ENCODE results near the gene PKP1.

PKP1 gene

GRCh38 chr1:201288007-201288406 lies 4.7 kb downstream of the PKP1 start:
- Histone ChIP-seq H3K4me3 (ENCODE audit: low read length) (no peak overlapping the region), H3K27me3 (ENCODE audit: control insufficient read depth, insufficient read depth, low read length) (peaks cover 33% of the 10 kb centered on the region), H3K4me1 (ENCODE audit: control insufficient read depth, insufficient read depth, low read length) (peaks cover 9% of the 10 kb centered on the region), H3K36me3 (ENCODE audit: control insufficient read depth, insufficient read depth, low read length) (no peaks in the 10 kb centered on the region), H3K9me3 (ENCODE audit: control insufficient read depth, low read length) (no peaks in the 10 kb centered on the region), H3K9ac (ENCODE audit: low read length) (no peak overlapping the region)

GRCh38 chr1:201288765-201289164 lies 5.5 kb downstream of the PKP1 start:
- Histone ChIP-seq H3K36me3 (ENCODE audit: control insufficient read depth, insufficient read depth, low read length) (no peaks in the 10 kb centered on the region), H3K4me3 (ENCODE audit: low read length) (no peak overlapping the region), H3K9ac (ENCODE audit: low read length) (no peak overlapping the region), H3K9me3 (ENCODE audit: control insufficient read depth, low read length) (no peaks in the 10 kb centered on the region), H3K27me3 (ENCODE audit: control insufficient read depth, insufficient read depth, low read length) (peaks cover 25% of the 10 kb centered on the region), H3K4me1 (ENCODE audit: control insufficient read depth, insufficient read depth, low read length) (peaks cover 1% of the 10 kb centered on the region)

- H3K9ac ChIP-seq (ENCODE audit: low read length), result no peak overlapping the region
- H3K9me3 ChIP-seq (ENCODE audit: control insufficient read depth, low read length), result no peaks in the 10 kb centered on the region
- no peaks in the 10 kb centered on the region for H3K36me3 ChIP-seq (ENCODE audit: control insufficient read depth, insufficient read depth, low read length)
- H3K27me3 ChIP-seq (ENCODE audit: control insufficient read depth, insufficient read depth, low read length), result peaks cover 8% of the 10 kb centered on the region
- peaks cover 1% of the 10 kb centered on the region for H3K4me1 ChIP-seq (ENCODE audit: control insufficient read depth, insufficient read depth, low read length)
- no peak overlapping the region for H3K4me3 ChIP-seq (ENCODE audit: low read length)
Measured at GRCh38 chr1:201290551-201290950, 7.2 kb downstream of the PKP1 start.

GRCh38 chr1:201291916-201292315 lies 8.6 kb downstream of the PKP1 start:
- no peak overlapping the region for H3K9ac ChIP-seq (ENCODE audit: low read length)
- no peaks in the 10 kb centered on the region for H3K36me3 ChIP-seq (ENCODE audit: control insufficient read depth, insufficient read depth, low read length)
- H3K9me3 ChIP-seq (ENCODE audit: control insufficient read depth, low read length), result no peaks in the 10 kb centered on the region
- H3K4me1 ChIP-seq (ENCODE audit: control insufficient read depth, insufficient read depth, low read length), result peaks cover 13% of the 10 kb centered on the region
- no peaks in the 10 kb centered on the region for H3K27me3 ChIP-seq (ENCODE audit: control insufficient read depth, insufficient read depth, low read length)
- no peak overlapping the region for H3K4me3 ChIP-seq (ENCODE audit: low read length)

- Histone ChIP-seq H3K9me3 (ENCODE audit: control insufficient read depth, low read length) (no peaks in the 10 kb centered on the region), H3K9ac (ENCODE audit: low read length) (no peak overlapping the region), H3K4me1 (ENCODE audit: control insufficient read depth, insufficient read depth, low read length) (peaks cover 29% of the 10 kb centered on the region), H3K27me3 (ENCODE audit: control insufficient read depth, insufficient read depth, low read length) (no peaks in the 10 kb centered on the region), H3K4me3 (ENCODE audit: low read length) (no peak overlapping the region), H3K36me3 (ENCODE audit: control insufficient read depth, insufficient read depth, low read length) (no peaks in the 10 kb centered on the region)
Measured at GRCh38 chr1:201294876-201295275, 11.6 kb downstream of the PKP1 start.

GRCh38 chr1:201295346-201295745 lies 12.0 kb downstream of the PKP1 start:
- Histone ChIP-seq H3K4me1 (ENCODE audit: control insufficient read depth, insufficient read depth, low read length) (peaks cover 34% of the 10 kb centered on the region), H3K9ac (ENCODE audit: low read length) (no peak overlapping the region), H3K9me3 (ENCODE audit: control insufficient read depth, low read length) (no peaks in the 10 kb centered on the region), H3K36me3 (ENCODE audit: control insufficient read depth, insufficient read depth, low read length) (no peaks in the 10 kb centered on the region), H3K4me3 (ENCODE audit: low read length) (no peak overlapping the region), H3K27me3 (ENCODE audit: control insufficient read depth, insufficient read depth, low read length) (no peaks in the 10 kb centered on the region)

GRCh38 chr1:201295861-201296260 lies 12.6 kb downstream of the PKP1 start:
- Histone ChIP-seq H3K4me1 (ENCODE audit: control insufficient read depth, insufficient read depth, low read length) (peaks cover 39% of the 10 kb centered on the region), H3K9me3 (ENCODE audit: control insufficient read depth, low read length) (no peaks in the 10 kb centered on the region), H3K27me3 (ENCODE audit: control insufficient read depth, insufficient read depth, low read length) (no peaks in the 10 kb centered on the region), H3K9ac (ENCODE audit: low read length) (no peak overlapping the region), H3K4me3 (ENCODE audit: low read length) (no peak overlapping the region), H3K36me3 (ENCODE audit: control insufficient read depth, insufficient read depth, low read length) (no peaks in the 10 kb centered on the region)

GRCh38 chr1:201296352-201296751 lies 13.0 kb downstream of the PKP1 start:
- H3K36me3 ChIP-seq (ENCODE audit: control insufficient read depth, insufficient read depth, low read length), result no peaks in the 10 kb centered on the region
- no peak overlapping the region for H3K4me3 ChIP-seq (ENCODE audit: low read length)
- H3K9ac ChIP-seq (ENCODE audit: low read length), result no peak overlapping the region
- H3K27me3 ChIP-seq (ENCODE audit: control insufficient read depth, insufficient read depth, low read length), result no peaks in the 10 kb centered on the region
- no peaks in the 10 kb centered on the region for H3K9me3 ChIP-seq (ENCODE audit: control insufficient read depth, low read length)
- peaks cover 41% of the 10 kb centered on the region for H3K4me1 ChIP-seq (ENCODE audit: control insufficient read depth, insufficient read depth, low read length)

GRCh38 chr1:201298396-201299381 lies 15.4 kb downstream of the PKP1 start:
- Histone ChIP-seq H3K4me3 (ENCODE audit: low read length) (no peak overlapping the region), H3K36me3 (ENCODE audit: control insufficient read depth, insufficient read depth, low read length) (no peaks in the 10 kb centered on the region), H3K9me3 (ENCODE audit: control insufficient read depth, low read length) (no peaks in the 10 kb centered on the region), H3K4me1 (ENCODE audit: control insufficient read depth, insufficient read depth, low read length) (peaks cover 46% of the 10 kb centered on the region), H3K27me3 (ENCODE audit: control insufficient read depth, insufficient read depth, low read length) (no peaks in the 10 kb centered on the region), H3K9ac (ENCODE audit: low read length) (no peak overlapping the region)

- Histone ChIP-seq H3K4me1 (ENCODE audit: control insufficient read depth, insufficient read depth, low read length) (peaks cover 46% of the 10 kb centered on the region), H3K9me3 (ENCODE audit: control insufficient read depth, low read length) (no peaks in the 10 kb centered on the region), H3K4me3 (ENCODE audit: low read length) (no peak overlapping the region), H3K36me3 (ENCODE audit: control insufficient read depth, insufficient read depth, low read length) (no peaks in the 10 kb centered on the region), H3K9ac (ENCODE audit: low read length) (no peak overlapping the region), H3K27me3 (ENCODE audit: control insufficient read depth, insufficient read depth, low read length) (no peaks in the 10 kb centered on the region)
Measured at GRCh38 chr1:201299968-201300367, 16.7 kb downstream of the PKP1 start.

- Histone ChIP-seq H3K9me3 (ENCODE audit: control insufficient read depth, low read length) (no peaks in the 10 kb centered on the region), H3K27me3 (ENCODE audit: control insufficient read depth, insufficient read depth, low read length) (no peaks in the 10 kb centered on the region), H3K4me3 (ENCODE audit: low read length) (no peak overlapping the region), H3K9ac (ENCODE audit: low read length) (no peak overlapping the region), H3K36me3 (ENCODE audit: control insufficient read depth, insufficient read depth, low read length) (no peaks in the 10 kb centered on the region), H3K4me1 (ENCODE audit: control insufficient read depth, insufficient read depth, low read length) (peaks cover 44% of the 10 kb centered on the region)
Measured at GRCh38 chr1:201300641-201301040, 17.3 kb downstream of the PKP1 start.

GRCh38 chr1:201302163-201303152 lies 19.2 kb downstream of the PKP1 start:
- Histone ChIP-seq H3K27me3 (ENCODE audit: control insufficient read depth, insufficient read depth, low read length) (no peaks in the 10 kb centered on the region), H3K4me1 (ENCODE audit: control insufficient read depth, insufficient read depth, low read length) (peaks cover 39% of the 10 kb centered on the region), H3K9ac (ENCODE audit: low read length) (no peak overlapping the region), H3K4me3 (ENCODE audit: low read length) (no peak overlapping the region), H3K36me3 (ENCODE audit: control insufficient read depth, insufficient read depth, low read length) (no peaks in the 10 kb centered on the region), H3K9me3 (ENCODE audit: control insufficient read depth, low read length) (no peaks in the 10 kb centered on the region)
